ENCODE measurements around the gene HOXB5.
A peak's percentile ranks its signal among the peaks of the same experiment; 100 is the strongest.

The HOXB5 gene

DNA sequence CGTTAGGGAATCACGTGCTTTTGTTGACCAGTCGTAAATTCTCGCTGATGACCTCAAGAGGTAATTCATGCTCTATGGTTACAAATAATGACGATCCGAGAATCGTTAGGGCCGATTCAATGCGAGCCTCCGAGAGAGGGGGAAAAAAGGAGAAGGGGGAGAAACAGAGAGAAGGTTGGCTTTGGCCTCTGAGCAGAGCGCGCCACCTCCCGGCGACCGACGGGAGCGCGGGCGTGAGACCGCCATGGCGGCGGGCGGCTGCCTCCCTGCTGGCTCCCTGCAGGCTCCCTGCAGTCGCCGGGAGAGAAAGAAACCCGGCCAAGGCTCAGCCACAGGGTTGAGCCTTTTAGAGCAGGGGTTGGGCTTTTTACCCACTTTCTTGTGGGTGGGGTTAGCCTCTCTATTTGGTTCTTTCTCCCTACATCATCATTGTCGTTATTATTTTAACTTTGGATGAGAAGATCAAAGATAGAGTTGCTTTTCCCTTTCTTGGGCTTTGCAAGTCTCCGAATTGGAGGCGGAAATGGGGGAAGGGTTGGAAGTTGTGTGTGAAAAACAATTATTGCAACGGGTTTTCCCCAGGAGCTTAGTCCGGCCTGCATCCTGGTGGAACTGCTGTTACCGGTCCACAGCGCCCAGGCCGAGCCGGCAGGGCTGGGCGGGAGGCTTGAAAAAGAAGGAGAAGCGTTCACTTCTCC lies 410 bp upstream of the HOXB5 start:
- H3K27me3 Mint-ChIP-seq = peaks cover 100% of the 10 kb centered on the region
- H3K9me3 Mint-ChIP-seq = no peaks in the 10 kb centered on the region
- ATAC-seq = peak; percentile 54
- no peaks in the 10 kb centered on the region for H3K36me3 Mint-ChIP-seq
- no peak overlapping the region for H3K4me3 Mint-ChIP-seq
- H3K27ac Mint-ChIP-seq = no peak overlapping the region
- peaks cover 41% of the 10 kb centered on the region for H3K4me1 Mint-ChIP-seq

DNA sequence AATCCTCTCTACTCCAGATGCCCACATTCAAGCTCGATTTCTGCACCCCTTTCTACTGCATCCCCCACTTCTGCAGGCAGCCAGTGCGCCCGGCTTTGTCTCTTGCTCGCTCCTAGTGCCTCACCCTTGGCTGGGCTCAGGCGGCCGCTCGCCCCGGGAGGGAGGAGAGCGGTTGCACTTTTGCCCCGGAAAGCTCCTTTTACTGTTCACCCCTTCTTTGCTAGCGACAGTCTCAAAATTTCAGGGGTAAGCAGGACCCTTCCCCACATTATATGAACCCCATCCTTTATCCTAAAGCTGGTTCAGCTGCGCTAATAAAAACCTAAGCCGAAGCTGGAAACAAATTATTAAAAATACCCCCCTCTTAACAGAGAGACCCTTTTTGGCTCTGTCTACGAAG lies 1.0 kb downstream of the HOXB5 start:
- Mint-ChIP-seq H3K27ac (no peak overlapping the region), H3K4me3 (peak overlapping the region; percentile 35), H3K36me3 (no peaks in the 10 kb centered on the region), H3K4me1 (peaks cover 34% of the 10 kb centered on the region), H3K9me3 (no peaks in the 10 kb centered on the region), H3K27me3 (peaks cover 100% of the 10 kb centered on the region)
- no peak for ATAC-seq

DNA sequence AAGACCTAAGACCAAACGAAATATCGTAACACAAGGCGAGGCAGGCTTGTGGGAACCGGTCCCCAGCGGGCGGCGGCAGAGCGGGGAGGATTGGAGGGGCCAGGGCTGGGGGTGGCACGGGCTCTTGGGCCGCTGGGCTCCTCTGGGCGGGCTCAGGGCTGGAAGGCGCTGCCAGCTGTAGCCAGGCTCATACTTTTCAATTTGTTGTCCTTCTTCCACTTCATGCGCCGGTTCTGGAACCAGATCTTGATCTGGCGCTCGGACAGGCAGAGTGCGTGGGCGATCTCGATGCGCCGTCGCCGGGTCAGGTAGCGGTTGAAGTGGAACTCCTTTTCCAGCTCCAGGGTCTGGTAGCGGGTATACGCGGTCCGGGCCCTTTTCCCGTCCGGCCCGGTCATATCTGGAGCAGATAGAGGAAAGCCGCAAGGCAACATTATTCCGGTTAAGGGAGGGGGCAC lies 1.5 kb downstream of the HOXB5 start:
- H3K4me1 Mint-ChIP-seq = peaks cover 30% of the 10 kb centered on the region
- H3K4me3 Mint-ChIP-seq = no peak overlapping the region
- ATAC-seq = no peak
- H3K9me3 Mint-ChIP-seq = no peaks in the 10 kb centered on the region
- H3K36me3 Mint-ChIP-seq = no peaks in the 10 kb centered on the region
- H3K27me3 Mint-ChIP-seq = peaks cover 100% of the 10 kb centered on the region
- H3K27ac Mint-ChIP-seq = no peak overlapping the region

DNA sequence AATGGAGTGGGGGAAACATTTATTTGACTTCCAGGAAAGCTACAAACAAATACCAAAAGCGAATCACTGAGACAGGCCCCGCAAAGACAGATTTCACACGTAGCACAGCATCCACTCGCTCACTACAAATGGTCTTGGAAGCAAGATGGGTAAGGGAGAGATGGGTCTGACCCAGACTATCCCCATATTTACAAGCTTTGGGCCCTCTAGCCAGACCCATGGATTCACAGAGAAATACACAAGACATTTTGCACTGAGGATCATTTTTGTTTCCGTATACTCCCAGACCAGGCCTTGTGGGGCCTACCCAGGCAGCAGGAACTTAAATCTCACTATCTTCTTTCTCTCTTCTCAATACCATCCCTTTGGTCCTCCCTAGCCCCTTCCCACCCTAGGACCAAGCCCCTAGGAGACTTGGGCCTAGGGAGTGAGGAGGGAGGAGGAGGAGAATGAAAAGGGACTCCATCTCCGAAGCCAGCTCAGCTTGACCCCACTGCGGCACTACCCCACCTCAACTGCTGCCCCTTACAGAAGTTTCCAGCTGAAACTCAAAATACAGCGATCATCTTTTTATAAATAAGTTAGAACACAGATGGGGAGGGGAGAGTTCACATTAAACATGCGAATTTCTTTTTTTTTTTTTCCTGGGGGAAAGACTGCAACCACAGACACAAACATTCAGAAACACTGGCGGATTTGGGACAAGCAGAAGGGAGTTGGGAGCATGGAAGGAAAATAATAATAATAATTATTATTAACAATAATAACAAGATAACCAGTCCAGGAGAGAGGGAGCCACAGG lies 2.1 kb downstream of the HOXB5 start:
- no peak for ATAC-seq
- H3K36me3 Mint-ChIP-seq = no peaks in the 10 kb centered on the region
- no peak overlapping the region for H3K4me3 Mint-ChIP-seq
- H3K27me3 Mint-ChIP-seq = peaks cover 100% of the 10 kb centered on the region
- no peak overlapping the region for H3K27ac Mint-ChIP-seq
- peaks cover 25% of the 10 kb centered on the region for H3K4me1 Mint-ChIP-seq
- H3K9me3 Mint-ChIP-seq = no peaks in the 10 kb centered on the region

DNA sequence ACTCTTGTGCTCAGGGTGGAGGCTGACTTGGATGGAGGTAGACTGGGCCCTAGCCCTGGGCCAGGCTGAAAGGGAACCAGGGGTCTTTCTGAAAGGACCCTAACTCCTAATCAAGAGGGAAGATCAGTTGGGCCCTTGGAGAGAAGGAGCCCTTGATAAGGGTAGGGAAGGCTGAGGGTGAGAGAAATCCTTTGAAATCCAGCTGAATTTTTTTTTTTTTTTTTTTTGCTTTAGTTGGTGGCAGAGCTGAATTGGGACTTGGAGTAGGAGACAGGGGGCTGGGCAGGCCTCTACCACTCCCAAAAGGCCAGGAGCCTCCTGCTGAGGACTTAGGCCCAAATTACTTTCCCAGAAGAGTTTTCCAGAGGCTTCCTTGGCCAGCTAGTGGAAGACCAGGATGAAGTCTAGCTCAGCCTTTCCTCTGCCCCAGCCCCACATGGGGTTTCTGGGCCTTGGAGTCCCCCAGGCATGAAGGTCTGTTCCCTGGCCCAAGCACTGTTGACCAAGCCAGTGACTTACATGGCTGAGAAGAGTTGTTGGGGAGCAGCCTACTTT lies 2.9 kb downstream of the HOXB5 start:
- peaks cover 28% of the 10 kb centered on the region for H3K4me1 Mint-ChIP-seq

DNA sequence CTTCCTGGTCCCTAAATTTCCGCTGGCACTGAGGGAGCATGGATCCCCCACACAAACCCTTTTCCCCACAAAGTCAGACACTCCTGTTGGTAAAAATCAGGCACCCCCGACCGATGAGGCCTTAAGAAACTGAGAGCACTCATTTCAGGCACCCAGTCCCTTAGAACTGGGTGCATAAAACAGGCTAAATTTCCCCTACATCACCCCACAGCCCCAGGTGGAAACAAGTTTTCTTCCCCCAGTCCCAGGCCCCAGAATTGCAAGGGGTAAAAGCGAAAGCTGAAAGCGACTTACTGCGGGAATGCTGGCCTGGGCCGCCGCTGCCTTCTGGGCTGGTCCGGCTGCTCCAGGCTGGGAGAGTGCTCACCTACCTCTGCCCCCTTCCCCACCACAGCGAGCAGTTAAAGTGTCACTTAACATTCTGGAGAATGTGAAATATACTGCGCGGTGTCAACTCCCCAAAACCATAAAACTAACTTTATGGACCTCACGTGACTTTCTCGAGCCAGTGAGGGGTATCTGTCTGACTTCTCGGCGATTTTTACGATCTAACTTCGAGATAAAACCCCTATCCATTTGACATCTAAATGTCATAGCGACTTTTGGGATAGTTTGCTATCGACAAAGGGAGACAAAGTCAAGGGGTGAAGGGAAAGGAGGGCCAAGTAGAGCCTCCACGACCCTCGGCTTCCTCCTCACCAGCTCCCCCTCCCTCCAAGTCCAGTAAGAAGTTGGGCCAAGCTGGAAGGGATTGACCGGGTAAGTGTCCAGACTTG lies 3.6 kb downstream of the HOXB5 start, which contains the start of gene HOXB3:
HOXB3 (minus strand) TSS at position 411 of the 776 bp plus-strand sequence. CDS start 37,767 bp downstream, outside the sequence.
- Mint-ChIP-seq H3K27ac (no peak within 1 kb of the TSS), H3K9me3 (no peaks in the 10 kb centered on the region), H3K27me3 (peaks cover 100% of the 10 kb centered on the region), H3K4me3 (no peak within 1 kb of the TSS), H3K36me3 (no peaks in the 10 kb centered on the region), H3K4me1 (peaks cover 35% of the 10 kb centered on the region)
- ATAC-seq = no peak

More for the DNA sequence above, 2.9 kb downstream of the HOXB5 start:
- Mint-ChIP-seq H3K4me3 (no peak overlapping the region), H3K27ac (no peak overlapping the region), H3K9me3 (no peaks in the 10 kb centered on the region), H3K36me3 (no peaks in the 10 kb centered on the region), H3K27me3 (peaks cover 100% of the 10 kb centered on the region)
- ATAC-seq = no peak

DNA sequence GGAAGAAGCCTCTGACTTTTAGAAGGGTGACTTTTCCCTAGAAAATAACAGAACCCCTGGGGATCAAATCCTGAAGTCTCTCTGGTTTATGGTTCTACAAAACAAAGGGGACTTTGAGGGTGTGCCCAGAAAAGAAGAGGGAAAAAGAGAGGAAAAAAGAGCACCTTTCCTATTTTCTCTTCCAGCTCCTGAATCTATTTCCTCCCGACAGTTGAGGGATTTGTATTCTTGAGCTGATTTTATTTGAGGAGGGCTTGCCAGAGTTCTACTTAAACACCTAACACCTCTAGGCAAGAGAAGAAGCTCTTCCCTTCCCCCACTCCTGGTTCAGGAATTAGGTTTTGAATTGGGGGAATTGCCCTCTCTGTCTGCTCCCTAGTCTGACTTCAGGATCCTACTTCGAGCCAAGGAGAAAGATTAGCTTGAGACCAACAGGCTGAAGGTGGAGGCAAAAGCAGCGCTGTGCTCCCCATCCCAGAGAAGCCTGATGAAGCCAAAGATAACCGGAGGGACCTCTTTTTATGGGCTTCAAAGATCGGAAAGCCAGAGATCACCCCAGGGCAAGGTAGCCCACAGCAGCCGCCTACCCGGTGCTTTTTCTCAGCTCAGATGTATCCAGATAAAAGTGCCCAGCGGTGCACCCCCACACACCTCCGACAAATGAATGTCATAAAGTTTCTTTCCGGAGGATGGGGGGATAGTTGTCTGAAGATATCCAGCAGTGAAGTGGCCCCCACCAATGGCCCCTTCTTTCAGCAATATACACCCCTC lies 4.3 kb downstream of the HOXB5 start:
- ATAC-seq = no peak
- H3K27me3 Mint-ChIP-seq = peaks cover 100% of the 10 kb centered on the region
- no peaks in the 10 kb centered on the region for H3K9me3 Mint-ChIP-seq
- H3K27ac Mint-ChIP-seq = no peak overlapping the region
- H3K4me3 Mint-ChIP-seq = no peak overlapping the region
- peaks cover 39% of the 10 kb centered on the region for H3K4me1 Mint-ChIP-seq
- no peaks in the 10 kb centered on the region for H3K36me3 Mint-ChIP-seq

DNA sequence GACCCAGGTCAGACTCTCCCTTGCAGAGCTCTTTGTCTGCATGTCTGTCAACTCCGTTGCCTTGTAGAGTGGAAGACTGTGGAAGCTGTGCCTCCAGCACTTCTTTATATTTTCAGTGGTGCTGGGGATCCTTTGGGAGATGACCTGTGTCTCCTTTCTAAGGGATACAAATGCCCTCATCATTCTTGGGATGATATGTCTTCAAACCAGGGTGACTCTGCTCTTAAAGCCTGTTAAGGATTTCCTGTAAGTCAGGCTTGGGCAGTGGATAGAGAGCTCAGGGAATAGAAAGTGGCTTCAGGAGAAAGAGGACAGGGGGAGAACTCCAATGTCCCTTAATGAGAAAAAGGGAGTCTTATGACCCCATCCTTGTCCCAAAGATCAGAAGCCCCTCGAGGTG lies 5.1 kb downstream of the HOXB5 start:
- H3K4me3 Mint-ChIP-seq = no peak overlapping the region
- no peak overlapping the region for H3K27ac Mint-ChIP-seq
- H3K27me3 Mint-ChIP-seq = peaks cover 100% of the 10 kb centered on the region
- H3K4me1 Mint-ChIP-seq = peaks cover 33% of the 10 kb centered on the region
- ATAC-seq = no peak
- no peaks in the 10 kb centered on the region for H3K9me3 Mint-ChIP-seq
- H3K36me3 Mint-ChIP-seq = no peaks in the 10 kb centered on the region

DNA sequence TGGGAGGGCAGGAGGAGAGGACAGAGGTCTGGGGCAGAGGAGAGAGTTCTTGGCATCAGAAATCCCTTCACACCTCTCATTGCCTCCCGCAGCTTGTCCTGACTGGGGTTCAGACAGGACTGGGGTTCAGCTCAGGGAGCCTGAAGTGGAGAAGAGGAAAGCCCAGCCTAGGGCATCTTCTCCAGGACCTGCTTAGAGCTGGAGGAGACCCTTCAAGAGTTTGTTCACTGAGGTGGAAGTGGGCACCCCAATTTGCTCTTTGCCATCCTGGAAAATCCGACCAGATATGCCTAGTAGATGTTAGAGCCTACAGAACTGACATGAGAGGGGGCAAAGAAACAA lies 5.5 kb downstream of the HOXB5 start:
- Mint-ChIP-seq H3K9me3 (no peaks in the 10 kb centered on the region), H3K27ac (no peak overlapping the region), H3K4me3 (no peak overlapping the region), H3K27me3 (peaks cover 100% of the 10 kb centered on the region), H3K4me1 (peaks cover 28% of the 10 kb centered on the region), H3K36me3 (no peaks in the 10 kb centered on the region)
- no peak for ATAC-seq

DNA sequence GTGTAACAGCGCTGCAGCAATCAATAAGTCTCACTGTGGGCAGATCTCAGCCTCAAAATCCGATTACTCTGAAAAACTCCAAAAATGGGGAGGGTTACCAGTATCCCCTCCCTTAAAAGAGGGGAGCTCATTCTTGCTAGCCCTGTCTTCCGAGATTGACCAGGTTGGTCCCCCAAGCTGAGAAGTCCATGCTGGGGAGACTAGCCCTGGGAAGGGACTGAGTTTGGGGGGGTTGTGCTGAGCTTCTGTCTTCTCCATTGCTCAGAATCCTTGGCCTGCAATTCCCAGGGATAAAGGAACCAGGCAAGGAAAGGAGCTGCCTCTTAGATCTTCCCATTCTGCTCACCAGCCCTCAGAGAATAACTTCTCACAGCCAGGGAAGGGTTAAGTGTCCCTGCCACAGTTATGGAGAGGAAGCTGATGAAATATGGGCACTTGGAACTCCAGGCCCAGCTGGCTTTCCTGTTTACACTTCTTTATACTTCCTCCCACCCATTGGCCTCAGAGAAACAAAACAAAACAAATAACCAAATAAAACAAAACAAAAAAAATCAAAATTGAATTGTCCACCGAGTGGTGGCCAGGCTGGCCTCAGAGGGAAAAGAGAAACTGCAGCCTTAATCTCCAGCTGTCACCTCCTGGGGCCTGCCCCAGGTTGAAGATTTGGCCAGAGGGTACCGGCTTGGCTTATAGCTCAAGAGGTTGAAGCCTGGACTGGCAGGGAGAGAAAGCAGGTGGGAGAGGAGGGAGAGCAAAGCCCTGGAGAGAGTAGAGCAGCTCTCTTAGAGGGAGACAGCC lies 6.1 kb downstream of the HOXB5 start:
- peaks cover 22% of the 10 kb centered on the region for H3K4me1 Mint-ChIP-seq
- no peak for ATAC-seq
- H3K36me3 Mint-ChIP-seq = no peaks in the 10 kb centered on the region
- H3K9me3 Mint-ChIP-seq = no peaks in the 10 kb centered on the region
- H3K27ac Mint-ChIP-seq = no peak overlapping the region
- no peak overlapping the region for H3K4me3 Mint-ChIP-seq
- peaks cover 100% of the 10 kb centered on the region for H3K27me3 Mint-ChIP-seq

DNA sequence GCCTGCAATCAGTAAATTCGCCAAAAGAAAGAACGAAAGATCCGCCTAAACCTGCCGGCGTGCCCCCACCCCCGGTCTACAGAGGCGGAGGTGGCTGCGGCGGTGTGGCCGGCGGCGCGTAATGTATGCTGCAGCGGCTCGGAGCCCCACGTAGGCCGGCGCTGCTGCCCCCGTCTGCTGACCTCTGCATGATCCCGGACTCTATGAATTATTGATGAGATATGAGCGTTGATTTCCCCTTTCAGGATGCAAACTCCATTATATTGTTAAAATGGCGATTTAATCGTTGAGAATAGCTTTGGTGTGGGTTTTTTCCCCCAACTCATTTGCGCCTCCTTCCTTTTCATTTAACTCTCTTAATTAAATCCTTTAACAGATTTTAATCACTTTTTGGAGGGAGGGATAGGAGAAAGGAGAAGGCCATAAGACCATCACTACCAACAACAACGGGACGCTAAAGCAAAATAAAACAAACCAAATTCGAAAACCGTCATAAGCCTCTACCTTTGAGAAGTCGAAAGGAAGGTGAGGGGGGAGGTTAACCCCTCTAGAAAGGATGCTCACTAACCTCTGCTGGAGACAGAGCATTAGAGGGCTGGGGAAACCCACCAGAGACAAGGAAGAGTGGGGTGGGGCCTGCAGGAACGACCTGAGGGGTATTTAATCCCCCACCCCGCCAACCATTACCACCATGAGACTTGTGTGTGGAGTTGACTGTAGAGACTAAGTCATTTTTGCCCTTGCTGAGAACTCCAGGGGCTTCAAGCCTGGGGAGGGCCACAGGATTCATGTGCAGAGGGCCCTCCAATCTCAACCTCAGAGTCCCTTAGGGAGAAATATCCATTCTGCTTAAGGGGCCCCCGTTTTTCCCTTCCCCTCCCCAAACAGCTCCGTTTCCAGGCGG lies 7.0 kb downstream of the HOXB5 start:
- ATAC-seq = no peak
- Mint-ChIP-seq H3K27me3 (peaks cover 100% of the 10 kb centered on the region), H3K4me3 (peak overlapping the region; percentile 86), H3K4me1 (peaks cover 20% of the 10 kb centered on the region), H3K9me3 (no peaks in the 10 kb centered on the region), H3K27ac (no peak overlapping the region), H3K36me3 (no peaks in the 10 kb centered on the region)

DNA sequence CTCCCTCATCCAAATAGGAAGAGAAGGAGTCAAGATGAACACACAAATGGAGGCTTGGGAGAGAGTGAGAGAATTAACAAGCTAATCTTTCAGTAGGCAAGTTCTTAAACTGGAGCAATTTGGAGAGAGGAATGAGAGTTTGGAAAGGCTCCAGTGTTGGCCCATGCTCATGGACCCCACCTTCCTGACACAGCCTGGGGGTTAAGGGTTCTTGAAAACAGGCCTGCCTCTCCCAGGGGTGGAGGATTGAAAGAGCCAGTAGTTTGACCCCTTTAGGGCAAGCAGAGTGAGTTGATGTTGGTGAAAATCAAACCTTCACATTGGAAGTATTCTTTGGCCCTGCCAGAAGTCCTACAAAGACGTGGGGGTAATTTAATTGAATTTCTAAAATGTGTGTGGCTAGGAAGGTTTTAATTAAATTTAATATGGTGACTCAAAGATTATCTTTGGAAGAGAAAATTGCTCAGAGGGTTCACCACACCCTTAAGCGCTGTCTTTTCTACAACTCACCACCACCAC lies 9.3 kb downstream of the HOXB5 start:
- no peak overlapping the region for H3K27ac Mint-ChIP-seq
- H3K9me3 Mint-ChIP-seq = no peaks in the 10 kb centered on the region
- H3K4me1 Mint-ChIP-seq = peaks cover 20% of the 10 kb centered on the region
- H3K4me3 Mint-ChIP-seq = no peak overlapping the region
- no peaks in the 10 kb centered on the region for H3K36me3 Mint-ChIP-seq
- ATAC-seq = no peak
- H3K27me3 Mint-ChIP-seq = peaks cover 100% of the 10 kb centered on the region

DNA sequence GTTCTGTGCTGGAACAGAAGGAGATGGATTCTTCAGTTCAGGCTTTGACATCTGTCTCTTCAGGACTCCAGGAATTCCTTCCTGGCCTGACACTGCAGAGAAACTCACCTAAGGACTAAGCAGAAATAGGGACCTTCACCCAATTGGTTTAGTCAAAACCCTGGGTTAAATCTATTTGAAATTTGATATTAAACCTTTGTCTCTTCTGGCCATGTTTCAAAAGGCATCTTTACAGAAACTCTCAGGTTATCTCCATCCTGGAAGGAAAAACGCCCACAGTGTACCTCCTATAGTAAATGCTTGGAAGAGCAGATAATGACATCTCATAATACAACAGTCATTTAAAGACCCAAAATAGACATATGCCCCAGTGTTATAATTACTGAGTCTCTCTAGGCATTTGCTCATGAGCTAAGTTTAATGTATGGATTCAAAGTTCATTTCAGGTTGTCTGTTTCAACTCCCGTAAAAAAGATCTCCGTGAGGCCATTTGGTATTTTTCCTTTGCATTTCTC lies 9.8 kb downstream of the HOXB5 start:
- Mint-ChIP-seq H3K4me3 (no peak overlapping the region), H3K27ac (no peak overlapping the region), H3K27me3 (peaks cover 100% of the 10 kb centered on the region), H3K4me1 (peaks cover 25% of the 10 kb centered on the region), H3K9me3 (no peaks in the 10 kb centered on the region), H3K36me3 (no peaks in the 10 kb centered on the region)
- no peak for ATAC-seq

All from stimulated activated memory B cell treated with anti-CD40 and anti-IgM and Interleukin-4, amounts not matched to agents 10 μg/mL and 1 μg/mL and 100 μg/mL, for 72 hours (primary cell).